ENCODE measurements around the gene RAET1G. TPM values are rescaled to one million over a fixed set of nuclear protein-coding genes. Genes with fewer than 3 reads are reported as not detected.

RAET1G gene
- total RNA-seq, 3 donors from 2014 or later (not counting 1 experiment from before 2014, with no cell fraction given), result 0.43 TPM; not detected in 2

- Histone ChIP-seq H3K4me1 (ENCODE audit: control insufficient read depth, insufficient read depth, low read length) (no peaks in the 10 kb centered on the region), H3K27ac (ENCODE audit: low read length) (no peak overlapping the region), H3K27me3 (ENCODE audit: control insufficient read depth, insufficient read depth, low read length) (no peaks in the 10 kb centered on the region), H3K36me3 (ENCODE audit: control insufficient read depth, insufficient read depth, low read length) (no peaks in the 10 kb centered on the region), H3K4me3 (ENCODE audit: low read length) (no peak overlapping the region), H3K9me3 (ENCODE audit: control insufficient read depth, insufficient read depth, low read length) (peaks cover 8% of the 10 kb centered on the region)
- Mint-ChIP-seq H3K4me3 (no peak overlapping the region), H3K27me3 (ENCODE audit: low read depth in 2 of 2) (peaks cover 7 to 15% of the 10 kb centered on the region in 2 donors), H3K4me1 (no peaks in the 10 kb centered on the region), H3K36me3 (no peaks in the 10 kb centered on the region), H3K27ac (no peak overlapping the region), H3K9me3 (no peaks in the 10 kb centered on the region)
- no peak for ATAC-seq
- TF ChIP-seq CTCF (IDR thresholded peaks at IDR 0.05), result no peak
- DNase-seq, result no peak
- 78% methylated on average over 6 of the region's 6 CpGs for WGBS (ENCODE audit: insufficient coverage)
- intact Hi-C loops (cut with micrococcal nuclease), result no loop called here
Observed at GRCh38 chr6:149905911-149906371, 17.0 kb downstream of the RAET1G start.

- no peaks in the 10 kb centered on the region for H3K36me3 Mint-ChIP-seq
- ATAC-seq (no peak), DNase-seq (no peak)
- WGBS (ENCODE audit: insufficient coverage), result 91% methylated on average over 18 of the region's 18 CpGs
- Histone ChIP-seq H3K4me1 (ENCODE audit: control insufficient read depth, insufficient read depth, low read length) (no peaks in the 10 kb centered on the region), H3K27me3 (ENCODE audit: control insufficient read depth, insufficient read depth, low read length) (no peaks in the 10 kb centered on the region), H3K9me3 (ENCODE audit: control insufficient read depth, insufficient read depth, low read length) (peaks cover 8% of the 10 kb centered on the region), H3K36me3 (ENCODE audit: control insufficient read depth, insufficient read depth, low read length) (no peaks in the 10 kb centered on the region), H3K27ac (ENCODE audit: low read length) (no peak overlapping the region), H3K4me3 (ENCODE audit: low read length) (no peak overlapping the region)
- no peak overlapping the region for H3K4me3 Mint-ChIP-seq
- no peak for TF ChIP-seq CTCF (IDR thresholded peaks at IDR 0.05)
- H3K4me1 Mint-ChIP-seq, result no peaks in the 10 kb centered on the region
- H3K27ac Mint-ChIP-seq, result no peak overlapping the region
- H3K27me3 Mint-ChIP-seq (ENCODE audit: low read depth in 2 of 2), result peaks cover 5 to 10% of the 10 kb centered on the region in 2 donors
- intact Hi-C loops (cut with micrococcal nuclease), result no loop called here
- no peaks in the 10 kb centered on the region for H3K9me3 Mint-ChIP-seq
Observed at GRCh38 chr6:149905371-149905910, 17.5 kb downstream of the RAET1G start.

GRCh38 chr6:149904661-149905370 lies 18.1 kb downstream of the RAET1G start:
- Histone ChIP-seq H3K27me3 (ENCODE audit: control insufficient read depth, insufficient read depth, low read length) (no peaks in the 10 kb centered on the region), H3K36me3 (ENCODE audit: control insufficient read depth, insufficient read depth, low read length) (no peaks in the 10 kb centered on the region), H3K4me3 (ENCODE audit: low read length) (no peak overlapping the region), H3K27ac (ENCODE audit: low read length) (no peak overlapping the region), H3K9me3 (ENCODE audit: control insufficient read depth, insufficient read depth, low read length) (peaks cover 8% of the 10 kb centered on the region), H3K4me1 (ENCODE audit: control insufficient read depth, insufficient read depth, low read length) (no peaks in the 10 kb centered on the region)
- WGBS (ENCODE audit: insufficient coverage), result 86% methylated on average over 13 of the region's 13 CpGs
- H3K27ac Mint-ChIP-seq, result no peak overlapping the region
- intact Hi-C loops (cut with micrococcal nuclease), result no loop called here
- ATAC-seq (no peak), DNase-seq (no peak)
- H3K4me1 Mint-ChIP-seq, result no peaks in the 10 kb centered on the region
- no peak for TF ChIP-seq CTCF (IDR thresholded peaks at IDR 0.05)
- no peaks in the 10 kb centered on the region for H3K36me3 Mint-ChIP-seq
- H3K27me3 Mint-ChIP-seq (ENCODE audit: low read depth in 2 of 2), result peaks cover 0 to 8% of the 10 kb centered on the region in 2 donors
- H3K4me3 Mint-ChIP-seq, result no peak overlapping the region
- H3K9me3 Mint-ChIP-seq, result no peaks in the 10 kb centered on the region

All from natural killer cell (primary cell).